Measurements from ENCODE around the gene FAM240B. TPM values are rescaled to one million over a fixed set of nuclear protein-coding genes. Genes with fewer than 3 reads are reported as not detected.

The FAM240B gene
- total RNA-seq, 2 donors from 2014 or later, result not detected

DNA sequence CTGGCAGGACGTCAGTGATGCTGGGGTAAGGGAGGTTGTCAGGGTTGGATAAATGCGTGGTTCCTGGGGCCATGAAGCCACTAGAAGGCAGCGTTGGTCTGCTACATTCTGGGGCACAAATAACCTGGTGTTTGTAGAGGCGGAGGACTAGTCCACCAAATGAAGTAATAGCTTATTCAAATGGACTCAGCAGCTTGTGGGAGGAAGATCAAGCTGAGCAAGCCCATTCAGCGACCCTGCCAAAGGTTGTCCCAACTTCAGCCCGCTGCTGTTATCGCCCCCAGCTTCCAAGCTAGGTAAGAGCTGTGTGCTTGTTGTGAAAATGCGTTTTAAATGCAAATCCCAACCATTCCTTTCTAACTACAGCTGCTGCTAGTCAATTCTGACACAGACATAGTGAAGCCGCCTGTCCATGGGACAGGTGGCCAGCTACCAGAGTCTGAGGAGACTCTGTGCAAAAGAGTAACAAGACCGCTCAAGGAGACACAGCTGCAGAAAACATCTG, 7.6 kb upstream of the FAM240B start:
- DNase-seq, result no peak
- H3K9me3 ChIP-seq (ENCODE audit: control insufficient read depth, low read length, poor library complexity, severe bottlenecking), result no peaks in the 10 kb centered on the region
- Mint-ChIP-seq H3K27me3 (peaks cover 18% of the 10 kb centered on the region), H3K4me1 (peaks cover 2% of the 10 kb centered on the region), H3K4me3 (no peak overlapping the region), H3K27ac (no peak overlapping the region), H3K36me3 (ENCODE audit: low read depth) (no peaks in the 10 kb centered on the region)
- ATAC-seq, result no peak

DNA sequence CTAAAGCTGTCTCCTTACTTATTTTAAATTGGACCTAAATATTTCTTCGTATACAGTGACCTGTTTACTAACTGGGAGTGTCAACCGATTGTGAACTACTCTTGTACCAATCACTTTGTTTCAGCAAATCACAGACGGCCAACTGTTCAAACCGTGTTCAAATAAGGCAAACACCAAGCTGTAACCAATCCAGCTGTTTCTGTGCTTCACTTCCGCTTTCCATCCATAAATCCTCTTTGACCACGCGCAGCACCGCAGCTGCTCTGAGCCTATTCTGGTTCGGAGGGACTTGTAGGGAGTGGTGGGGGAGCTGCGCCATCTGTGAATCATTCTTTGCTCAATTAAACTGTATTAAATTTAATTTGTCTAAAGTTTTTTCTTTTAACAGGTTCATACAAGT, 4.8 kb upstream of the FAM240B start:
- H3K27ac Mint-ChIP-seq, result no peak overlapping the region
- H3K36me3 Mint-ChIP-seq (ENCODE audit: low read depth), result no peaks in the 10 kb centered on the region
- DNase-seq (no peak), ATAC-seq (no peak)
- H3K4me1 Mint-ChIP-seq, result peaks cover 2% of the 10 kb centered on the region
- H3K27me3 Mint-ChIP-seq, result peaks cover 24% of the 10 kb centered on the region
- H3K9me3 ChIP-seq (ENCODE audit: control insufficient read depth, low read length, poor library complexity, severe bottlenecking), result no peaks in the 10 kb centered on the region
- H3K4me3 Mint-ChIP-seq, result no peak overlapping the region

- DNase-seq (no peak), ATAC-seq (no peak)
- peaks cover 38% of the 10 kb centered on the region for H3K27me3 Mint-ChIP-seq
- H3K36me3 Mint-ChIP-seq (ENCODE audit: low read depth), result no peaks in the 10 kb centered on the region
- no peak overlapping the region for H3K27ac Mint-ChIP-seq
- H3K4me3 Mint-ChIP-seq, result no peak overlapping the region
- H3K4me1 Mint-ChIP-seq, result no peaks in the 10 kb centered on the region
- no peaks in the 10 kb centered on the region for H3K9me3 ChIP-seq (ENCODE audit: control insufficient read depth, low read length, poor library complexity, severe bottlenecking)
Measured at GRCh38 chr9:38718148-38718547, 1.8 kb downstream of the FAM240B start.

GRCh38 chr9:38715684-38716083, 4.2 kb downstream of the FAM240B start:
- no peaks in the 10 kb centered on the region for H3K36me3 Mint-ChIP-seq (ENCODE audit: low read depth)
- no peak overlapping the region for H3K27ac Mint-ChIP-seq
- H3K4me3 Mint-ChIP-seq, result no peak overlapping the region
- H3K4me1 Mint-ChIP-seq, result no peaks in the 10 kb centered on the region
- no peak for DNase-seq
- H3K9me3 ChIP-seq (ENCODE audit: control insufficient read depth, low read length, poor library complexity, severe bottlenecking), result no peaks in the 10 kb centered on the region
- ATAC-seq, result no peak
- H3K27me3 Mint-ChIP-seq, result peaks cover 52% of the 10 kb centered on the region

DNA sequence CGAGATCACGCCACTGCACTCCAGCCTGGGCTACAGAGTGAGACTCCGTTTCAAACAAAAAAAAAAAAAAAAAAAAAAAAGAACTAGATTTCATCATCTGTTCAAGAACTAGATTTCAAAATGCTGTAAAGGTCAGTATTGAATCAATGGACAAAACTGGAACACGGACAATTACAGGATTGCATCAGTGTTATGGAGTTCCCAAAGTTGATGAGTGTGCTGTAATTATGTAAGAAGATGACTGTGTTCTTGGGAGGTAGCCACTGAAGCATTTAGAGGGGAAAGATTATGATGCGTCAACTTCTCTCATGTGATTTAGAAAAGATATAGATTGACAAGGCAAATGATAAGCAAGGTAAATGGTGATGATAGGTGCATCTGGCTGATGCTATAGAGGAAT, 6.5 kb downstream of the FAM240B start:
- no peaks in the 10 kb centered on the region for H3K4me1 Mint-ChIP-seq

GRCh38 chr9:38708759-38709158, 11.2 kb downstream of the FAM240B start:
- no peak overlapping the region for H3K4me3 Mint-ChIP-seq
- no peaks in the 10 kb centered on the region for H3K4me1 Mint-ChIP-seq
- DNase-seq, result no peak
- peaks cover 63% of the 10 kb centered on the region for H3K27me3 Mint-ChIP-seq
- no peaks in the 10 kb centered on the region for H3K36me3 Mint-ChIP-seq (ENCODE audit: low read depth)
- no peak for ATAC-seq
- no peaks in the 10 kb centered on the region for H3K9me3 ChIP-seq (ENCODE audit: control insufficient read depth, low read length, poor library complexity, severe bottlenecking)
- no peak overlapping the region for H3K27ac Mint-ChIP-seq

More for the DNA sequence above, 6.5 kb downstream of the FAM240B start:
- Mint-ChIP-seq H3K27me3 (peaks cover 64% of the 10 kb centered on the region), H3K27ac (no peak overlapping the region), H3K36me3 (ENCODE audit: low read depth) (no peaks in the 10 kb centered on the region), H3K4me3 (no peak overlapping the region)
- no peak for ATAC-seq
- DNase-seq, result no peak
- no peaks in the 10 kb centered on the region for H3K9me3 ChIP-seq (ENCODE audit: control insufficient read depth, low read length, poor library complexity, severe bottlenecking)

- Mint-ChIP-seq H3K27me3 (peaks cover 56% of the 10 kb centered on the region), H3K36me3 (ENCODE audit: low read depth) (no peaks in the 10 kb centered on the region), H3K4me3 (no peak overlapping the region), H3K27ac (no peak overlapping the region), H3K4me1 (no peaks in the 10 kb centered on the region)
- no peaks in the 10 kb centered on the region for H3K9me3 ChIP-seq (ENCODE audit: control insufficient read depth, low read length, poor library complexity, severe bottlenecking)
- ATAC-seq (no peak), DNase-seq (no peak)
Measured at GRCh38 chr9:38707885-38708637, 11.9 kb downstream of the FAM240B start.

- no peak overlapping the region for H3K4me3 Mint-ChIP-seq
- no peak overlapping the region for H3K27ac Mint-ChIP-seq
- H3K4me1 Mint-ChIP-seq, result no peaks in the 10 kb centered on the region
- ATAC-seq (no peak), DNase-seq (no peak)
- H3K9me3 ChIP-seq (ENCODE audit: control insufficient read depth, low read length, poor library complexity, severe bottlenecking), result no peaks in the 10 kb centered on the region
- H3K27me3 Mint-ChIP-seq, result peaks cover 48% of the 10 kb centered on the region
- H3K36me3 Mint-ChIP-seq (ENCODE audit: low read depth), result no peaks in the 10 kb centered on the region
Measured at GRCh38 chr9:38706493-38706892, 13.4 kb downstream of the FAM240B start.

GRCh38 chr9:38705917-38706316, 14.0 kb downstream of the FAM240B start:
- Mint-ChIP-seq H3K4me3 (no peak overlapping the region), H3K27me3 (peaks cover 44% of the 10 kb centered on the region), H3K27ac (no peak overlapping the region), H3K36me3 (ENCODE audit: low read depth) (no peaks in the 10 kb centered on the region), H3K4me1 (no peaks in the 10 kb centered on the region)
- ATAC-seq, result no peak
- no peaks in the 10 kb centered on the region for H3K9me3 ChIP-seq (ENCODE audit: control insufficient read depth, low read length, poor library complexity, severe bottlenecking)
- DNase-seq, result no peak

DNA sequence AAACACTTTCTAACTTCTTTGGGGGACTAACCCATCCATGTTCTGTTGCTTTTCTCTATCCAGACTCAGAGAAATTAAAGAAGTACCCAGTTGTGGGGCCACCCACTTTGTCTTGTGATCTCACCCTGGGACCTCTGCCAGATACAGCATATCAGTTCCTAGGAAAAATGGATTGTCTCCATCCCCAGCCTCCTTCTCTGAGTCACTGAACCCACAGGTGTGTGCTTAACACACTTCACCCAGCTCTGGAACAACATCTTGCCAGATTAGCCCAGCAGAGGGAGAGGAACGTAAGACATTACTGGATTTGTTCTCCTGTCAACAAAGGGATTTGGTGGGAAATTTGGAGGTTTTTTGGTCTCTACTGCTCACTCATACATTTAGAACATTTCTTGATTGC, 19.2 kb downstream of the FAM240B start:
- no peaks in the 10 kb centered on the region for H3K36me3 Mint-ChIP-seq (ENCODE audit: low read depth)
- DNase-seq (no peak), ATAC-seq (no peak)
- peaks cover 13% of the 10 kb centered on the region for H3K27me3 Mint-ChIP-seq
- no peaks in the 10 kb centered on the region for H3K9me3 ChIP-seq (ENCODE audit: control insufficient read depth, low read length, poor library complexity, severe bottlenecking)
- no peak overlapping the region for H3K4me3 Mint-ChIP-seq
- no peaks in the 10 kb centered on the region for H3K4me1 Mint-ChIP-seq
- no peak overlapping the region for H3K27ac Mint-ChIP-seq

- DNase-seq (no peak), ATAC-seq (no peak)
- Mint-ChIP-seq H3K36me3 (ENCODE audit: low read depth) (no peaks in the 10 kb centered on the region), H3K4me1 (no peaks in the 10 kb centered on the region), H3K4me3 (no peak overlapping the region), H3K27me3 (peaks cover 15% of the 10 kb centered on the region), H3K27ac (no peak overlapping the region)
- no peaks in the 10 kb centered on the region for H3K9me3 ChIP-seq (ENCODE audit: control insufficient read depth, low read length, poor library complexity, severe bottlenecking)
Measured at GRCh38 chr9:38699337-38699736, 20.6 kb downstream of the FAM240B start.

- no peaks in the 10 kb centered on the region for H3K4me1 Mint-ChIP-seq
- no peak overlapping the region for H3K27ac Mint-ChIP-seq
- H3K36me3 Mint-ChIP-seq (ENCODE audit: low read depth), result no peaks in the 10 kb centered on the region
- no peaks in the 10 kb centered on the region for H3K9me3 ChIP-seq (ENCODE audit: control insufficient read depth, low read length, poor library complexity, severe bottlenecking)
- no peak overlapping the region for H3K4me3 Mint-ChIP-seq
- H3K27me3 Mint-ChIP-seq, result peaks cover 27% of the 10 kb centered on the region
- no peak for DNase-seq
- no peak for ATAC-seq
Measured at GRCh38 chr9:38697776-38698300, 22.1 kb downstream of the FAM240B start.

DNA sequence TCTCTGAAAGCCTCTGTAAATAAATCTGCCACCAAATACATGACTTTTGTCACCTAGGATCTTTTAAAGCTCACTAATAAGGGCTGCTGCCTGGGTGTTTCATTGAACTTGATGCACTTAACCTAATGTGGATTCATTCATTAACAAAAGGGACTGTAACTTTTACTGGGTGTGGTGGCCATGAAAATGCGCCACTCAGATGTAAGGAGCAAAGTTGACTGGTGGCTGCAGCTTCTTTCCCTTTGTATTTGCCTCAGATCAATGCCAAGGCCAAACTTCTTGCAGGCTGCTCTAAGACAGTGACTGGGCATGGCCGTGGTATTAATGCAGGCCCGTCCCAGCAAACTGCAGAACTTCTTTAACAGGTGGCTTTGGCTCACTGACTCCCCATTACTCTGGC, 22.9 kb downstream of the FAM240B start:
- Mint-ChIP-seq H3K27me3 (peaks cover 27% of the 10 kb centered on the region), H3K4me3 (no peak overlapping the region), H3K36me3 (ENCODE audit: low read depth) (no peaks in the 10 kb centered on the region), H3K4me1 (no peaks in the 10 kb centered on the region), H3K27ac (no peak overlapping the region)
- DNase-seq (no peak), ATAC-seq (no peak)
- no peaks in the 10 kb centered on the region for H3K9me3 ChIP-seq (ENCODE audit: control insufficient read depth, low read length, poor library complexity, severe bottlenecking)

GRCh38 chr9:38694676-38695075, 25.3 kb downstream of the FAM240B start:
- H3K4me1 Mint-ChIP-seq, result no peaks in the 10 kb centered on the region
- DNase-seq (no peak), ATAC-seq (no peak)
- H3K27ac Mint-ChIP-seq, result no peak overlapping the region
- H3K36me3 Mint-ChIP-seq (ENCODE audit: low read depth), result no peaks in the 10 kb centered on the region
- peaks cover 31% of the 10 kb centered on the region for H3K27me3 Mint-ChIP-seq
- H3K4me3 Mint-ChIP-seq, result no peak overlapping the region
- H3K9me3 ChIP-seq (ENCODE audit: control insufficient read depth, low read length, poor library complexity, severe bottlenecking), result no peaks in the 10 kb centered on the region
